ENCODE data around the gene TTLL1.
"Not testable (repeated sequence)": the region's sequence is repeated elsewhere in the genome, so short reads cannot be mapped to it uniquely, and the experiment has no call there.

Gene TTLL1

GRCh38 chr22:42995654-42996053, 93.5 kb downstream of the TTLL1 start:
- not testable (repeated sequence) for H3K4me1 ChIP-seq (ENCODE audit: control insufficient read depth, insufficient read depth, low read length); H3K4me3 ChIP-seq (ENCODE audit: insufficient read depth, low read depth, low read length); H3K27ac ChIP-seq (ENCODE audit: insufficient read depth, low read depth, low read length, poor library complexity, severe bottlenecking); H3K27me3 ChIP-seq (ENCODE audit: control insufficient read depth, insufficient read depth, low read length, poor library complexity, severe bottlenecking); H3K9me3 ChIP-seq (ENCODE audit: control insufficient read depth, low read length); H3K36me3 ChIP-seq (ENCODE audit: control insufficient read depth, insufficient read depth, low read length)
- WGBS, 2 experiments = 84 to 90% methylated on average over 7 of the region's 7 CpGs

- H3K4me1 ChIP-seq (ENCODE audit: control insufficient read depth, insufficient read depth, low read length) = peaks cover 8% of the 10 kb centered on the region
- no peaks in the 10 kb centered on the region for H3K36me3 ChIP-seq (ENCODE audit: control insufficient read depth, insufficient read depth, low read length)
- no peaks in the 10 kb centered on the region for H3K27me3 ChIP-seq (ENCODE audit: control insufficient read depth, insufficient read depth, low read length, poor library complexity, severe bottlenecking)
- H3K4me3 ChIP-seq (ENCODE audit: insufficient read depth, low read depth, low read length) = no peak overlapping the region
- no peak overlapping the region for H3K27ac ChIP-seq (ENCODE audit: insufficient read depth, low read depth, low read length, poor library complexity, severe bottlenecking)
- no peaks in the 10 kb centered on the region for H3K9me3 ChIP-seq (ENCODE audit: control insufficient read depth, low read length)
- WGBS, 2 experiments = 86 to 89% methylated on average over 9 of the region's 9 CpGs
Observed at GRCh38 chr22:42994917-42995562, 94.2 kb downstream of the TTLL1 start.

- Histone ChIP-seq H3K9me3 (ENCODE audit: control insufficient read depth, low read length) (no peaks in the 10 kb centered on the region), H3K27me3 (ENCODE audit: control insufficient read depth, insufficient read depth, low read length, poor library complexity, severe bottlenecking) (no peaks in the 10 kb centered on the region), H3K4me1 (ENCODE audit: control insufficient read depth, insufficient read depth, low read length) (peaks cover 8% of the 10 kb centered on the region), H3K36me3 (ENCODE audit: control insufficient read depth, insufficient read depth, low read length) (no peaks in the 10 kb centered on the region), H3K4me3 (ENCODE audit: insufficient read depth, low read depth, low read length) (no peak overlapping the region), H3K27ac (ENCODE audit: insufficient read depth, low read depth, low read length, poor library complexity, severe bottlenecking) (no peak overlapping the region)
- WGBS, 2 experiments = 94 to 95% methylated on average over 12 of the region's 12 CpGs
Observed at GRCh38 chr22:42994276-42994916, 94.8 kb downstream of the TTLL1 start.

- Histone ChIP-seq H3K4me3 (ENCODE audit: insufficient read depth, low read depth, low read length) (no peak overlapping the region), H3K27me3 (ENCODE audit: control insufficient read depth, insufficient read depth, low read length, poor library complexity, severe bottlenecking) (no peaks in the 10 kb centered on the region), H3K9me3 (ENCODE audit: control insufficient read depth, low read length) (no peaks in the 10 kb centered on the region), H3K36me3 (ENCODE audit: control insufficient read depth, insufficient read depth, low read length) (no peaks in the 10 kb centered on the region), H3K27ac (ENCODE audit: insufficient read depth, low read depth, low read length, poor library complexity, severe bottlenecking) (no peak overlapping the region), H3K4me1 (ENCODE audit: control insufficient read depth, insufficient read depth, low read length) (peaks cover 8% of the 10 kb centered on the region)
- 95 to 96% methylated on average over 12 of the region's 12 CpGs for WGBS, 2 experiments
Observed at GRCh38 chr22:42993651-42994275, 95.4 kb downstream of the TTLL1 start.

GRCh38 chr22:42992886-42993479, 96.2 kb downstream of the TTLL1 start:
- H3K27me3 ChIP-seq (ENCODE audit: control insufficient read depth, insufficient read depth, low read length, poor library complexity, severe bottlenecking) = no peaks in the 10 kb centered on the region
- WGBS, 2 experiments = 85 to 88% methylated on average over 8 to 9 of the region's 9 CpGs
- H3K4me3 ChIP-seq (ENCODE audit: insufficient read depth, low read depth, low read length) = no peak overlapping the region
- peaks cover 8% of the 10 kb centered on the region for H3K4me1 ChIP-seq (ENCODE audit: control insufficient read depth, insufficient read depth, low read length)
- H3K27ac ChIP-seq (ENCODE audit: insufficient read depth, low read depth, low read length, poor library complexity, severe bottlenecking) = no peak overlapping the region
- H3K36me3 ChIP-seq (ENCODE audit: control insufficient read depth, insufficient read depth, low read length) = no peaks in the 10 kb centered on the region
- H3K9me3 ChIP-seq (ENCODE audit: control insufficient read depth, low read length) = no peaks in the 10 kb centered on the region

- peaks cover 8% of the 10 kb centered on the region for H3K4me1 ChIP-seq (ENCODE audit: control insufficient read depth, insufficient read depth, low read length)
Observed at GRCh38 chr22:42992092-42992491, 97.1 kb downstream of the TTLL1 start.

GRCh38 chr22:42991010-42991651, 98.1 kb downstream of the TTLL1 start:
- Histone ChIP-seq H3K36me3 (ENCODE audit: control insufficient read depth, insufficient read depth, low read length) (no peaks in the 10 kb centered on the region), H3K4me1 (ENCODE audit: control insufficient read depth, insufficient read depth, low read length) (peaks cover 15% of the 10 kb centered on the region), H3K27ac (ENCODE audit: insufficient read depth, low read depth, low read length, poor library complexity, severe bottlenecking) (no peak overlapping the region), H3K9me3 (ENCODE audit: control insufficient read depth, low read length) (no peaks in the 10 kb centered on the region), H3K27me3 (ENCODE audit: control insufficient read depth, insufficient read depth, low read length, poor library complexity, severe bottlenecking) (no peaks in the 10 kb centered on the region), H3K4me3 (ENCODE audit: insufficient read depth, low read depth, low read length) (no peak overlapping the region)
- WGBS, 2 experiments = 76% methylated on average over 5 of the region's 5 CpGs

More at GRCh38 chr22:42992092-42992491, 97.1 kb downstream of the TTLL1 start:
- Histone ChIP-seq H3K36me3 (ENCODE audit: control insufficient read depth, insufficient read depth, low read length) (no peaks in the 10 kb centered on the region), H3K9me3 (ENCODE audit: control insufficient read depth, low read length) (no peaks in the 10 kb centered on the region), H3K4me3 (ENCODE audit: insufficient read depth, low read depth, low read length) (no peak overlapping the region), H3K27me3 (ENCODE audit: control insufficient read depth, insufficient read depth, low read length, poor library complexity, severe bottlenecking) (no peaks in the 10 kb centered on the region), H3K27ac (ENCODE audit: insufficient read depth, low read depth, low read length, poor library complexity, severe bottlenecking) (no peak overlapping the region)
- 83 to 92% methylated on average over 3 of the region's 3 CpGs for WGBS, 2 experiments

GRCh38 chr22:42990131-42990838, 98.9 kb downstream of the TTLL1 start:
- no peak overlapping the region for H3K4me3 ChIP-seq (ENCODE audit: insufficient read depth, low read depth, low read length)
- H3K36me3 ChIP-seq (ENCODE audit: control insufficient read depth, insufficient read depth, low read length) = no peaks in the 10 kb centered on the region
- no peaks in the 10 kb centered on the region for H3K27me3 ChIP-seq (ENCODE audit: control insufficient read depth, insufficient read depth, low read length, poor library complexity, severe bottlenecking)
- no peaks in the 10 kb centered on the region for H3K9me3 ChIP-seq (ENCODE audit: control insufficient read depth, low read length)
- WGBS, 2 experiments = 76 to 80% methylated on average over 9 of the region's 9 CpGs
- H3K27ac ChIP-seq (ENCODE audit: insufficient read depth, low read depth, low read length, poor library complexity, severe bottlenecking) = no peak overlapping the region
- peaks cover 14% of the 10 kb centered on the region for H3K4me1 ChIP-seq (ENCODE audit: control insufficient read depth, insufficient read depth, low read length)
